Endothelial cell (in vitro differentiated cells): ENCODE results near the gene SLC17A5. TPM values are rescaled to one million over a fixed set of nuclear protein-coding genes. Genes with fewer than 3 reads are reported as not detected.

Source experiments
- DNase-seq: peaks from one replicate; pipeline ENCODE4 v3.0.0; 2021; ENCODE audit warnings: low spot score
- H3K27ac Mint-ChIP-seq: one replicate; pipeline ENCODE4 v1.8.0; 2021; ENCODE audit warnings: mixed read lengths, inconsistent platforms; ENCODE audit not compliant: unreplicated experiment
- H3K27me3 Mint-ChIP-seq: one replicate; pipeline ENCODE4 v1.8.0; 2021; ENCODE audit warnings: mild to moderate bottlenecking, moderate library complexity, mixed read lengths, inconsistent platforms; ENCODE audit not compliant: unreplicated experiment
- H3K36me3 Mint-ChIP-seq: one replicate; pipeline ENCODE4 v1.8.0; 2021; ENCODE audit warnings: mild to moderate bottlenecking, low read depth, mixed read lengths, inconsistent platforms; ENCODE audit not compliant: unreplicated experiment
- H3K4me1 Mint-ChIP-seq: one replicate; pipeline ENCODE4 v1.8.0; 2021; ENCODE audit warnings: mild to moderate bottlenecking, mixed read lengths, inconsistent platforms; ENCODE audit not compliant: unreplicated experiment
- H3K4me3 Mint-ChIP-seq: one replicate; pipeline ENCODE4 v1.8.0; 2021; ENCODE audit warnings: mild to moderate bottlenecking, mixed read lengths, inconsistent platforms; ENCODE audit not compliant: unreplicated experiment
- H3K9me3 Mint-ChIP-seq: one replicate; pipeline ENCODE4 v1.8.0; 2021; ENCODE audit warnings: mixed read lengths, inconsistent platforms; ENCODE audit not compliant: unreplicated experiment
- total RNA-seq: library from RNA; stranded (reverse); fragmentation: NEBNext Ultra II Directional; extraction: Animal tissue kit (Norgen Biotek cat#: 25700); gene quantifications from one replicate; pipeline ENCODE4 v1.2.1, GENCODE V29; 2021; ENCODE audit not compliant: unreplicated experiment
- TF ChIP-seq, protein P1 (sequence below): fragments of 200-600 bp; sonication (generic); IDR thresholded peaks from one replicate; pipeline ENCODE4 v1.5.0; 2021; ENCODE audit warnings: antibody characterized with exemption; ENCODE audit not compliant: unreplicated experiment

SLC17A5 gene
- total RNA-seq, 1 donor from 2014 or later = 17.5 TPM

DNA sequence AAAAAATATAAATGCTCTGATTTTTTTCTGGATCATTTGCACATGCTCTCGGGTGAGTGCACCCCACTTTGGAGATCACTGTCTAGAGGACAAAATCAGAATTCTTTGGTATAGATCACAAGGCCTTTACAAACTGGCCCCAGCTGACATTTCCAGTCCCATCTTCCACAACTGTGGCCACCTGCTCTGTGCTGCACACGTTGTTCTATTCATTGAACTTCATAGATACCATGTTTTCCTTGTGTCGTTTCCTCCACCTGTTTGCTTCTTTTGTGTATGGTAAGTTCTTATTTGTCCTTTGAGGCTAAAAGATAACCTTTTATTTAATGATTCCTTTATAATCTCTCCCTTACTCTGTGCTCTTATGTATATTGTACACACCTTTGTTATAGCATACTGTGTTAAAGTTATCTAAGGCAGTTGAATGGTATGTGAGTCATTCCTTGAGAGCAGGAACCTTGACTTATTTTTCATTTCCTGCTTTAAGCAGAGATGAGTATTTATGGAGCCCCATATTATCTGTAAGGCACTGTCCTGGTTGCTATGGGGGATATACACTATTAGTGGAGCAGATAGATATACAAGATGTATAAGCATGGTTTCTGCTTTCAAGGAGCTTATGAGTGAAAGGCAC is 12.0 kb upstream of the SLC17A5 start:
- Mint-ChIP-seq H3K27me3 (no peaks in the 10 kb centered on the region), H3K4me1 (peaks cover 11% of the 10 kb centered on the region), H3K36me3 (no peaks in the 10 kb centered on the region), H3K4me3 (no peak overlapping the region), H3K9me3 (no peaks in the 10 kb centered on the region), H3K27ac (peak overlapping the region; percentile 18)
- TF ChIP-seq, protein P1, sequence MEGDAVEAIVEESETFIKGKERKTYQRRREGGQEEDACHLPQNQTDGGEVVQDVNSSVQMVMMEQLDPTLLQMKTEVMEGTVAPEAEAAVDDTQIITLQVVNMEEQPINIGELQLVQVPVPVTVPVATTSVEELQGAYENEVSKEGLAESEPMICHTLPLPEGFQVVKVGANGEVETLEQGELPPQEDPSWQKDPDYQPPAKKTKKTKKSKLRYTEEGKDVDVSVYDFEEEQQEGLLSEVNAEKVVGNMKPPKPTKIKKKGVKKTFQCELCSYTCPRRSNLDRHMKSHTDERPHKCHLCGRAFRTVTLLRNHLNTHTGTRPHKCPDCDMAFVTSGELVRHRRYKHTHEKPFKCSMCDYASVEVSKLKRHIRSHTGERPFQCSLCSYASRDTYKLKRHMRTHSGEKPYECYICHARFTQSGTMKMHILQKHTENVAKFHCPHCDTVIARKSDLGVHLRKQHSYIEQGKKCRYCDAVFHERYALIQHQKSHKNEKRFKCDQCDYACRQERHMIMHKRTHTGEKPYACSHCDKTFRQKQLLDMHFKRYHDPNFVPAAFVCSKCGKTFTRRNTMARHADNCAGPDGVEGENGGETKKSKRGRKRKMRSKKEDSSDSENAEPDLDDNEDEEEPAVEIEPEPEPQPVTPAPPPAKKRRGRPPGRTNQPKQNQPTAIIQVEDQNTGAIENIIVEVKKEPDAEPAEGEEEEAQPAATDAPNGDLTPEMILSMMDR = no peak
- DNase-seq = no peak

DNA sequence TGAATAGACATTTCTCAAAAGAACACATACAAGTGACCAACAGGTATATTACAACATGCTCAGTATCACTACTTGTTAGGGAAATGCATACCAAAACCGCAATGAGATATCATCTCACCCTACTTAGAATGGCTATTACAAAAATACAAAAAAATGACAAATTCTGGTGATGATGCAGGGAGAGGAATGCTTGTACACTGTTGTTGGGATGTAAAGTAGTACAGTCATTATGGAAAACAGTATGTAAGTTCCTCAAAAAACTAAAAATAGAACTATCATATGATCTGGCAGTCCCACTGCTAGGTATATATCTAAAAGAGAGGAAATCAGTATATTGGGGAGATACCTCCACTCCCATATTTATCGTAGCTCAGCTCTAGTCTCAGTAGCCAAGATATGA is 10.9 kb upstream of the SLC17A5 start:
- TF ChIP-seq, protein P1 = no peak
- H3K9me3 Mint-ChIP-seq = no peaks in the 10 kb centered on the region
- H3K27me3 Mint-ChIP-seq = no peaks in the 10 kb centered on the region
- DNase-seq = no peak
- no peaks in the 10 kb centered on the region for H3K36me3 Mint-ChIP-seq
- H3K4me3 Mint-ChIP-seq = no peak overlapping the region
- peaks cover 11% of the 10 kb centered on the region for H3K4me1 Mint-ChIP-seq
- no peak overlapping the region for H3K27ac Mint-ChIP-seq

DNA sequence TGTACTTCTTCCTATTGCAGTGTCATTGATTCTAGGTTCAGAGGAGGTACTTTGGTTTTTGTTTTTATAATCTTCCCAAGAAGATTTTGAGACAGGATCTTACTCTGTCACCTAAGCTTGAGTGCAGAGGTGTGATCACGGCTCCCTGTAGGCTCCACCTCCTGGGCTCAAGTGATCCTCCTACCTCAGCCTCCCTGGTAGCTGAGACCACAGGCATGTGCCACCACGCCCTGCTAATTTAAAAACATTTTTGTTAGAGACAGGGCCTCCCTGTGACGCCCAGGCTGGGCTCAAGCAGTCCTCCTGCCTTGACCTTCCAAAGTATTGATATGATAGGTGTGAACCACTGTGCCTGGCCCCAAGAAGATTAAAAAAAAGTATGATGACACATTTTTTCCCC is 3.4 kb upstream of the SLC17A5 start:
- no peak overlapping the region for H3K4me3 Mint-ChIP-seq
- peaks cover 6% of the 10 kb centered on the region for H3K27me3 Mint-ChIP-seq
- H3K27ac Mint-ChIP-seq = no peak overlapping the region
- TF ChIP-seq, protein P1 = no peak
- DNase-seq = no peak
- H3K9me3 Mint-ChIP-seq = no peaks in the 10 kb centered on the region
- H3K4me1 Mint-ChIP-seq = peaks cover 7% of the 10 kb centered on the region
- H3K36me3 Mint-ChIP-seq = peaks cover 4% of the 10 kb centered on the region

DNA sequence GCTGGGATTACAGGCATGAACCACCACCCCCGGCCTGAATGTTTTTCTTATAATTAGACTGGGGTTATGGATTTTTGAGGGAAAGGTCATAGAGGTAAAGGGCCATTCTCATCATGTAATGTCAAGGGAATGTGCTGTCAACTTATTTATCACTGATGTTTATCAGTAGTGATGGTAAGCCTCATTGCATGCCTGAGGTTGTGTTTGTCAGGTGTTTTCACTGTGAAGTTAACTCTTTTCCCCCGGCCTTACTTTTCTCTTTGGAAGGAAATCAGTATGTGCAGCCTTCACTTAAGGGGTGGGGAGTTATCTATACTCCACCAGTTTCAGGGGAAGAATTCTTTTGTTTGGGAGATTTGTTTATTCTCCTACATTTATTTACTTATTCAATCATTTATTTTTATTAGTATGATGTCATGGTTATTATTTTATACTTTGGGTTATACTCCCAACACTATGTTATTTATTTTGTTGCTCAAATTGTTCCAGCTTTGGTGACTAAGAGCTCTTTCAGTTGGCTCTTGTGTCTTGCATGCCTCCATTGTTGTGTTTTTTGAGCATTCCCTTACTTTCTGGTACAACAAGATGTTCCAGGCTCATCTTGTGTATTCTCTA is 2.8 kb upstream of the SLC17A5 start:
- DNase-seq = no peak
- Mint-ChIP-seq H3K4me1 (peaks cover 7% of the 10 kb centered on the region), H3K4me3 (no peak overlapping the region), H3K36me3 (peaks cover 4% of the 10 kb centered on the region), H3K9me3 (no peaks in the 10 kb centered on the region), H3K27ac (no peak overlapping the region), H3K27me3 (peaks cover 6% of the 10 kb centered on the region)
- TF ChIP-seq, protein P1 = no peak

DNA sequence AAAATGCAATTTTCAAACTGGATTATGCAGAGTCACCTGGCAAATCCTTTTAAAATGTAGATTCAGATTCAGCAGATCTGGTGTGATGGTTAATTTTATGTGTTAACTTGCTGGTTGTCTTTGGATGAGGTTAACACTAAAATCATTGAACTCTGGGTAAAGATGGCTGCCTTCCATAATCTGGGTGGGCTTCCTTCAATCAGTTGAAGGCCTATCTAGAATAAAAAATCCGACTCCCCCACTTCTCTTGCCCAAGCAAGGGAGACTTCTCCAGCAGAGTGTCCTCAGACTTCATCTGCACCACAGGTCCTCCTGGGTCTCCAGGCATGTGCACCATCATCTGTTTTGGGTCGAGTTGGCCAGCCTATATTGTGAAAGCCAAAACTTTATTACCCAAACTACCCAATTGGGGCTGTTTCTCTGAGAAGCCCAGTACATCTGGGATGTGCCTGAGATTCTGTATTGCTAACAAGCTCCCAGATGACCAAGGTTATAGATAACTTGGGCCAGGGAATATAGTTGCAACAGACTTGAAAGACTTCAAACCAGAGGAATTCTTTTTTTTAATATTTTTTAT is 1.6 kb upstream of the SLC17A5 start:
- peaks cover 6% of the 10 kb centered on the region for H3K27me3 Mint-ChIP-seq
- no peak for DNase-seq
- TF ChIP-seq, protein P1 = no peak
- no peak overlapping the region for H3K27ac Mint-ChIP-seq
- peak overlapping the region; percentile 67 for H3K4me3 Mint-ChIP-seq
- H3K4me1 Mint-ChIP-seq = peaks cover 7% of the 10 kb centered on the region
- no peaks in the 10 kb centered on the region for H3K9me3 Mint-ChIP-seq
- peaks cover 4% of the 10 kb centered on the region for H3K36me3 Mint-ChIP-seq
